Lower lobe of right lung (tissue), 2 donors: ENCODE results near the gene ZNF816. TPM values are rescaled to one million over a fixed set of nuclear protein-coding genes. Genes with fewer than 3 reads are reported as not detected.
"Not testable (repeated sequence)": the region's sequence is repeated elsewhere in the genome, so short reads cannot be mapped to it uniquely, and the experiment has no call there.

Experiments used
- ATAC-seq, 2 donors: fragments of 200-7000 bp; cut with Tn5 transposase; one replicate each; pipeline ENCODE4 v1.9.1; 2020 to 2022; ENCODE audit warnings: mild to moderate bottlenecking in 2 of 2, moderate library complexity in 2 of 2
- DNase-seq: peaks from one replicate; pipeline ENCODE4 v3.0.0-alpha.2; 2020
- H3K27ac ChIP-seq: fragments of 200-600 bp; one replicate; pipeline ENCODE4 v1.8.0; 2022
- H3K27me3 ChIP-seq: fragments of 200-600 bp; one replicate; pipeline ENCODE4 v1.8.0; 2022; ENCODE audit warnings: low read depth
- H3K36me3 ChIP-seq: fragments of 200-600 bp; one replicate; pipeline ENCODE4 v1.8.0; 2022; ENCODE audit warnings: mild to moderate bottlenecking
- H3K4me1 ChIP-seq: fragments of 200-600 bp; one replicate; pipeline ENCODE4 v1.8.0; 2022
- H3K4me3 ChIP-seq: fragments of 200-600 bp; one replicate; pipeline ENCODE4 v1.8.0; 2022; ENCODE audit warnings: mild to moderate bottlenecking
- H3K9me3 ChIP-seq: fragments of 200-600 bp; one replicate; pipeline ENCODE4 v1.8.0; 2022
- CTCF ChIP-seq: fragments of 200-600 bp; IDR thresholded peaks from one replicate; pipeline ENCODE4 v1.8.0; 2022; ENCODE audit warnings: antibody characterized with exemption, mild to moderate bottlenecking
- intact Hi-C: fragments of 100-400 bp; cut with DNase I; formaldehyde crosslinking; loops from one replicate; pipeline ENCODE4 v1.11.0; 2022
- total RNA-seq: library from RNA; stranded (reverse); fragmentation: NEBNext Ultra II Directional; extraction: Animal tissue kit (Norgen Biotek cat#: 25700); gene quantifications from one replicate; pipeline ENCODE4 v1.2.1, GENCODE V29; 2021
- donor health status: DM: no; HTN: yes; CAD: no; lungs with severe emphysema.

The ZNF816 gene
- total RNA-seq, 1 donor from 2014 or later = 12.0 TPM

- ATAC-seq (no peak), DNase-seq (no peak)
- Histone ChIP-seq H3K27ac (no peak overlapping the region), H3K4me1 (peaks cover 4% of the 10 kb centered on the region), H3K36me3 (peaks cover 43% of the 10 kb centered on the region), H3K9me3 (no peaks in the 10 kb centered on the region), H3K4me3 (no peak overlapping the region), H3K27me3 (no peaks in the 10 kb centered on the region)
- TF ChIP-seq CTCF = no peak
- intact Hi-C loops = no loop called here
Observed at GRCh38 chr19:52917531-52917930, 45.1 kb downstream of the ZNF816 start.

GRCh38 chr19:52910648-52911047 lies 52.0 kb downstream of the ZNF816 start:
- no peak overlapping the region for H3K27ac ChIP-seq
- H3K27me3 ChIP-seq = no peaks in the 10 kb centered on the region
- intact Hi-C loops = no loop called here
- no peak overlapping the region for H3K4me3 ChIP-seq
- ATAC-seq = no peak
- no peaks in the 10 kb centered on the region for H3K4me1 ChIP-seq
- no peak for DNase-seq
- peaks cover 49% of the 10 kb centered on the region for H3K36me3 ChIP-seq
- peaks cover 13% of the 10 kb centered on the region for H3K9me3 ChIP-seq
- TF ChIP-seq CTCF = no peak

- intact Hi-C loops, ATAC-seq, H3K4me3 ChIP-seq, H3K27me3 ChIP-seq, H3K4me1 ChIP-seq, H3K27ac ChIP-seq, DNase-seq: not testable (repeated sequence)
- peaks cover 20% of the 10 kb centered on the region for H3K9me3 ChIP-seq
- peaks cover 22% of the 10 kb centered on the region for H3K36me3 ChIP-seq
Observed at GRCh38 chr19:52904052-52904780, 58.5 kb downstream of the ZNF816 start.

GRCh38 chr19:52901842-52902241 lies 60.8 kb downstream of the ZNF816 start:
- Histone ChIP-seq H3K36me3 (peaks cover 10% of the 10 kb centered on the region), H3K4me1 (peaks cover under 1% of the 10 kb centered on the region), H3K9me3 (peaks cover 14% of the 10 kb centered on the region), H3K4me3 (no peak overlapping the region), H3K27me3 (no peaks in the 10 kb centered on the region), H3K27ac (no peak overlapping the region)
- no peak for TF ChIP-seq CTCF
- intact Hi-C loops = no loop called here
- ATAC-seq (no peak), DNase-seq (no peak)

Other genes with a start within 250 kb of the ZNF816 start
- 24.4 TPM for gene ZNF611, start 227.8 kb downstream of the ZNF816 start, total RNA-seq
- gene ZNF600, start 176.1 kb downstream of the ZNF816 start, total RNA-seq = 14.9 TPM
- 20.9 TPM for gene ZNF28, start 141.2 kb downstream of the ZNF816 start, total RNA-seq
- 12.9 TPM for gene ZNF468, start 105.3 kb downstream of the ZNF816 start, total RNA-seq
- gene ZNF320, start 65.2 kb downstream of the ZNF816 start, total RNA-seq = 19.7 TPM
- 8.8 TPM for gene ZNF888, start 39.5 kb downstream of the ZNF816 start, total RNA-seq
- not detected for gene ERVV-1, start 51.0 kb upstream of the ZNF816 start, total RNA-seq
- gene ERVV-2, start 81.9 kb upstream of the ZNF816 start, total RNA-seq = not detected
- 35.5 TPM for gene ZNF160, start 140.5 kb upstream of the ZNF816 start, total RNA-seq
- gene ZNF415, start 170.0 kb upstream of the ZNF816 start, total RNA-seq = 4.0 TPM
- gene ZNF347, start 196.2 kb upstream of the ZNF816 start, total RNA-seq = 13.1 TPM
- 4.5 TPM for gene ZNF665, start 230.5 kb upstream of the ZNF816 start, total RNA-seq